GM19467 (cell line): Measurements from ENCODE around the gene VRK2.
"Not testable (repeated sequence)": the region's sequence is repeated elsewhere in the genome, so short reads cannot be mapped to it uniquely, and the experiment has no call there.

Experiments used
- ATAC-seq: cut with Tn5 transposase; IDR thresholded peaks from one replicate; pipeline ENCODE4 v1.9.1; 2021; ENCODE audit warnings: mild to moderate bottlenecking, moderate library complexity; ENCODE audit not compliant: unreplicated experiment

VRK2 gene

DNA sequence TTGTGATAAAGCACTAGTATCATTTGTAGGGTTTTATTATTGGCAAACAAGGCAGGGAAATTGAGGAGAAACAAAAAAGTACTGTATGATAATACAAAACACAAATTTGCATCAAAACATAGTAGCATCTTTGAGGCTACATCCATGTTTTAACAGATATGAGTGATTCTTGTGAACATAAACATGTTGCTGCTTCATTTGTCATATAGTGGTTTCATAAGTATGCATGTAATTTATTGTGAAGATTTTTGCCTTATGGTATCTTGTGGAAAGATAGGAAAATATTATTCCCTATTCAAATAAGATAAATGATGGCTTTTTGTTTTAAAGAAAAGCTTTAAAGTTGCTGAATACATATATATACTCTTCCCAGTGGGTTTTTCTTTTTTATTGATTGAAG, 60.3 kb downstream of the VRK2 start:
- no peak for ATAC-seq

DNA sequence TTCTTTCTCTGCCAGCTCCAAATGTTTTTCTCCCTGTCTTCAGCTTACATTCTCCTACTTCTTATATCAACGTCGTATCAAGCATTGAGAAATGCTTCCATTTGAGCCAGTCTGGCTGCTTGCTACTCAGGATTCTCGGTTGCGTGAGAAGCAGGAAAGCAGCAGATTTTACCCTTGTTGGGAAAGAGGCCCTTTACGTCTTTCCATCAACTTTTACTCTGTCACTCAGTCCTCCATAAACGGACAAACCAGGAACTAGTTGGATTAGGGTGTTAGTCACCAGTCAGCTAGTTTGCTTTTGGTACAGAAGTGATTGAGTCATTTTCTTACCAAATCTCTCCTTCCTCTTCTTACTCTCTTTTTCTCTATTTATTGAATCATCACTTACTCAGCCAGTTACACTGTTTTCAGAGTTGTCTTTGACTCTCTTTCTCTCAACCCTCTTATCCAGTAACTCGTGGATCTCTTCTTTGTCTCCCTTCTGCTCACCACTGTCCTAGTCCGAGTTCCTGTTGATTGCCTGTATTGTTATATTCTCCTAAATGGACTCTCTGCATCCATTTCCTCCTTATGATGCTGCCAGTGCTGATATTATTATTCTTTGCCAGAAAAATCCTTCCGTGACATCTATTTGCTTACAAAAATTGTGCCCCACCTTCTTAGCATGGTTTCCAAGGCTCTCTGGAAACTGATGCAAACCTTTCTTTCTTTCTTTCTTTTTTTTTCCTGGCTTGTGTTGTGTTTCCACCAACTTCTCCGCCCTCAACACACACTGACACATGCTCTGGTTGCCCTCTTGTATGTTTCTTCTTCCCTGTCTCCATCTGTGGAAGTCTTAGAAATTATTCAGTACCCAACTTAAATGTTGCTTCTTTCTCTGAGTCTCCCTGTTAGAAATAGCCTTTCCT, 61.5 kb downstream of the VRK2 start:
- ATAC-seq: no peak

DNA sequence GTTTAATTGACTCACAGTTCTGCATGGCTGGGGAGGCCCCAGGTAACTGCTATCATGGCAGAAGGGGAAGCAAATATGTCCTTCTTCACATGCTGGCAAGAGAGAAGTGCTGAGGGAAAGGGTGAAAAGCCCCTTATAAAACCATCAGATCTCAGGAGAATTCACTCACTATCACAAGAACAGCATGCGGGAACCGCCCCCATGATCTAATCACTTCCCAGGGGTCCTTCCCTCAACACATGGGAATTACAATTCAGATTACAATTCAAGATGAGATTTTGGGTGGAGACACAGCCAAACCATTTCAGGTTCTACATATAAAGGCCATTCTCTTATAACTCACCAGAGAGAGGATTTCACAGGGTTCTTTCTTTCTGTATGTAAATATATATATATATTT, 62.9 kb downstream of the VRK2 start:
- no peak for ATAC-seq

DNA sequence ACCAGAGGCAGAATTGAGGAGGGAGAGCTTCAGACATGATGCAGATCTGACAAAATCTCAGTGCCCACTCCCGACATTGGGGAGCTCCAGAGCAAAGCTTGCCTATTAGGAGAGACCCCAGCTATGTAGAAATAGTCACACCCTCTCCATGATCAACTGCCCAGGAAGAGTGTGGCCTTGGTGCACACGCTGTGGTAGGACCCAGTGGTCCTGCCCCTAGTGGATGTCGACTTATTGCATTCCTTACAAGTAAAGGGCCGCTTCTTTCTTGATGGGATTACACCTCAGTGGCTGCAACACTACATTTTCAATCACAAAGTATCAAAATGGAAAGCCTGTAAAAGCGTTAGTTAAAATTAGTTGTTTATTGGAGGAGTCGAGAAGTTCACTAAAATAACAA, 64.2 kb downstream of the VRK2 start:
- no peak for ATAC-seq

DNA sequence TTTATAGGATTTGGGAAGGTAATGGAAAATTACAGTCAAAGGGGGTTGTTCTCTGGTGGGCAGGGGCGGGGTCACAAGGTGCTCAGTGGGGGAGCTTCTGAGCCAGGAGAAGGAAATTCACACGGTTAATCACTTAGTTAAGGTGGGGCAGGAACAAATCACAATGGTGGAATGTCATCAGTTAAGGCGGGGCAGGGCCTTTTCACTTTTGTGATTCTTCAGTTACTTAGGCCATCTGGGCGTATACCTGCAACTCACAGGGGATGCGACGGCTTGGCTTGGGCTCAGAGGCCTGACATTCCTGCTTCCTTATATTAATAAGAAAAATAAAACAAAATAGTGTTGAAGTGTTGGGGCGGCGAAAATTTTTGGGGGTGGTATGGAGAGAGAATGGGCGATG, 67.0 kb downstream of the VRK2 start:
- not testable (repeated sequence) for ATAC-seq

DNA sequence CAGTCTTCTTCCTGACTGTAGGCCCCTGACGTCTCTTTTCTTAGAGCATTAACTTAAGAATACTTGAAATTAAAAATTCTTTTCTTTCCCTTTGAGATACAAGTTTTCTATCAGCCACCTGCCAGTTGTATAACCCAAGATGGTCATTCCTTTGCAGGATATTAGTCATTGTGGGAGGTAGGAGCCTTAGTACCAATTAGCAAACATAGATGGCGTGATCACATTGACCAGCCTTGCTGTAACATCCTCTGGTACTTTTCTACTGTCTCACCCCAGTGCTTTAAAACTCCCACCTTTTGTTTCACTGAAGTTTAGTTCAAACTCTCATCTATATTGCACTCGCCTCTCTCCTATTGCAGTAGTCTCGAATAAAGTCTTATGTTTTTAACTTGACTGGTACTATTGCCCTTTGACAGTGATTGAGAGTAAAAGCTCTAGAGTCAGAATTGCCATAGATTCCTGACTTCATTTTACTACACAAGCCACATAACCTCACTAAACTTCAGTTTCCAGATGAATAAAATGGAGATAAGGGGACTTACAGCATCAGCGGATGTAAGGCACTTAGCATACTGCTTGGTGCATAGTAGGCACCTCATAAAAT, 74.1 kb downstream of the VRK2 start:
- ATAC-seq: no peak

DNA sequence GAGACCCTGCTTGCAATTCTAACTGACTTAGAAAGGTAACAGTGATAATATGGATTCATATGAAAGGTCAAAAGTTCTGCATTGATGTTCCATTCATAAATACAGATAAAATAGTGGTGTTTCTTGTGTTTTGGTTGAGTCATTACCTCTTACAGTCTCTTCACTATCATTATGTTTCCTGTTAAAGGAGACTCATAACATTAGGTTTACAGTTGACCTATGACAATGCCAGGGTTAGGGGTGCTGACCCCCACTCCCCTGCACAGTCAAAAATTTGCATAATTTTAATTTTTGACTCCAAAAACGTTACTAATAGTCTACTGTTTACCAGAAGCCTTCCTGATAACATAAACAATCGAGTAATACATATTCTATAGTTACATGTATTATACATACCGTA, 75.4 kb downstream of the VRK2 start:
- ATAC-seq: no peak

DNA sequence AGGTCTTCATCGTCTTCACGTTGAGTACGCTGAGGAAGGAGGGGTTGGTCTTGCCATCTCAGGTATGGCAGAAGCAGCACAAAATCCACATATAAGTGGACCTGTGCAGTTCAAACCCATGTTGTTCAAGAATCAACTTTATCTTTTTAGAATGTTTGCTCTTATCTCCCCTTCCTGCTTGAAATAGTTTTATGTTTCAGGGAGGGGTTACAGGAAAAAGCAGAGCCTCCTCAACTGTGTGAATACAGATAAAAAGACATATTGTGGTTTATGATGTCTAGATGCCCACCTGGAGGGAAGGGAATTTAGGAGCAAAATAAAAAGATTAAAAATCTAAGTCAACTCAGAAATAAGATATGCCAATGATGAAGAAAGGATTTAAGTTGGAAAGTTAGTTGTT, 75.9 kb downstream of the VRK2 start:
- no peak for ATAC-seq

DNA sequence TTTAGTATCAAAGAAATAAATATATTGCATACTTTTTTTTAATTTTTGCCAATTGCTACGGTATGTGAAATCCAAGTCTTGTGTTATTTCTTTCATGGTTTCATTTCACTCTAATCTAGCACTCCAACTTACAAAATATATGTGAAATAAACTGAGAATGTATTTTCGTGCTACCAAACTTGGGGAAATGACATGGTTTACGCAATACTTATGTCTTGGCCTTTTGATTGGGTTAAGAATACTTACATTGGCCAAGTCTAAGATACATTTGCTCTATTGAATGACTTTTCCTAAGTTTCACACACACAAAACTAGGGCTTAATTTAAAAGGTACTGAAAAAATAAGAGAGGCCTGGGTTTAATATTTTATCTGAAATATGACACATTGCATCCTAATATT, 80.5 kb downstream of the VRK2 start:
- ATAC-seq: no peak

DNA sequence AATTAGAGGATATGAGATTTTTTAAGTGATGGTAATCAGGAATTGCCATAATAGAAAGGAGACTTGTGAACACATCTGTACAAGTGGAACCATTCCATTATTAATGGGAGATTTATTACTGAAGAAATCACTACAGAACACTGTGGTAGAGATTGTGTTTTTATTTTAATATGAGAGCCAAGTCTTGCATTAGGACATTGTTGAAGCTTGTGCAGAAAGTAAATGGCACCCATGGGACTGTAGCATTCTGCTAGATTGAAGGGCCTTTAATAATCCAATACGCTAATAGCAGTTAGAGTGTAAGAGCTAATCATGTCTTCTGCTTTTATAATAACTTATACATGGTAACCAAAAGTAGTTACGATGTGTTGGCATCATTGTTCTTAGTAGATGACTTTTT, 83.6 kb downstream of the VRK2 start:
- no peak for ATAC-seq

DNA sequence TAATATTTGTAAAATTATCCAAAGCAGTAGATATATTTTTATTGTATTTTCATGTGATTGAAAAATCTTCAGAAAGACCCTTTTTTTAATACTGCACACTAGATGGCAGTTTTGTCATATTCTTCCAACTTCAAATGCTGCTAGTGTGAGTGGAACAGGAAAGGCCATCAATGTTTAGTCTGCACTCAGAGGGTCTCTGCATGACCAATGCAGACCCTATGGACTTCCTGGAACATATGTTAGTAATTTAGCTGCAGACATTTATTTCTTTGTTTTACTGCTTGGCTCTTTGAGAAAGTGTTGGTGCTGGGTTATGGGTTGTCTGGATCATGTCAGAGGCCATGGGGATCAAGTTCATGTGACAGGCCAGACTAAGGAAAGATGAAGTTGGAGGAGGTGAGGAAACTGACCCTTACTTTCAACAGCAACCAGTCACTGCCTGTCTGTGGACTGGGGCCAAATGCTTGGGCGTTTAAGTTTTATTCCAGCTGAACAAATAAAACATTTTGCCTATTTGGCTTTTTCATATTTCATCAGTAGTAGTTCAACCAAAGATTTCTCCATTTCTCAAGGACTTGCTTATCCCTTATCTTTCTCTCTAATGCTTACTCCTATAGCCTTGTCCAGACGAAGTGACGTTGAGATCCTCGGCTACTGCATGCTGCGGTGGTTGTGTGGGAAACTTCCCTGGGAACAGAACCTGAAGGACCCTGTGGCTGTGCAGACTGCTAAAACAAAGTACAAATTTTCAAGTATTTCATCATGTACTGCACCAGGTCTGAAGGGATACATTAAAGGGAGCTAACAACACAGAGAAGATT, 84.8 kb downstream of the VRK2 start:
- ATAC-seq: no peak

DNA sequence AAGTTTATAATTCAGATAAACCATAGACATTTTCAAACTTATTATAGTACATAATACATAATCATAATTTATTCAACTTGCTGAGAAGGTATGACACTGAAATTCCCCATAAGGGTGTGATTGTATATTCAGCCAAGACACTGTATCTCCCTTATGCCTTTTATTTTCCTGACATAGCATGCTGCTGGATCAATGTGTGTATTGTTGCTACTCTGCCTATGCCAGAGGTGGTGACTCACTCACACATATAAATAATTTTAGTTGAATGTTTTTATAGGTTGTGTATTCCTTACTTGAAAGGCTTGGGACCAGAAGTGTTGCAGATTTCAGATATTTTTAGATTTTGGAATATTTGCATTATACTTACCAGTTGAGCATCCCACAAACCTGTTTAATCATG, 86.8 kb downstream of the VRK2 start:
- no peak for ATAC-seq

DNA sequence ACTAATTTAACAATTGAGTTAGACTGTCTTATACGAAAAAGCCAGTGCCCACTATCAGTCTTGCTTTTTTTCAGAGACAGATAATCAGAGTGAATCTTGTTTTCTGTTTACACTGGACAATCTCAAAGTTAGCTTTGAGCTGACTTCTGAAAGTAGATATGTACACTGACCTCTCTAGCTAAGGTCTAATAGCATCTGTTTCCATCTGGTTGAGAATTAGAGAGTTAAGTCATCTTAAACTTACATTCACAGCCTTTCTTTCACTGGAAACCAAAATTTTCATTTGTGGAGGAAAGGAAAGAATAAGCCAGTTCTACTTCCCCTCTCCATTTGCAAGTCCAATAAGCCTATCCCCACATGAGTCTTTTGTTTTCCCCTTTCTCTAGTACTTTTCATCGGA, 89.3 kb downstream of the VRK2 start:
- ATAC-seq: no peak

DNA sequence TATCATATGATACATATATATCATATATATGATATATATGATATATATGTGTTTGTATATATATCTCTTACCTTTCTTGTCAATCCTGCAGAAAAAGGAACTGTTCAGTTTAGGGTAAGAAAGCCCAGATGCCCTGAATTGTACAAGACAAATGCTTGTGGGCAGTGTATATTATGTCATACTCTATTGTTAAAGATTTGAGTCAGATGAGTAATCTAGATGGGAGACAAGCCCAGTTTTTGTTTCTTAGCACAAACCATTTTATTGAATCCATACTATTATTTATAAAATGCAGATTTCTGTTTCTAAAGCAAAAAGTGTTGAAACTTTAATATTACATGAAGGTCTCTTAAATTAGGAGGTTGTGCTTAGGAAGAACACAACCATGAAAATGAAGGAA, 90.6 kb downstream of the VRK2 start:
- ATAC-seq: no peak

DNA sequence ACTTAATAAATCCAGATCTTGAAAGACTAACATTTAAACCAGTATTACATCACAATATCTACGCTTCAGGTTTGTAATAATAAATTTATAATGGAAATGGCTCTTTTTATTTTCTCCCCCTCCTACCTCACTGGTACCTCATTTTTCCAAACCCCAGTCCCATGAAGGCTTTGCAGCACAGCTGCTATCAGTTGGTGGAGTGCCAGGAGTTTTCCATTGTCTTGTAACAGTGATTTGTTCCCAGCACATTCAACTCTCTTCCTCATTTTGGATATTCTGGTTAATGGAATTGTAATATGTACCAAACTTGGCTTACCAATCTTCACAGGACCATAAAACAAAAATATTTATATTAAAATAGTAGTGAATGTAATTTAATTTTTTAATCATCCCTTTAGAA, 91.2 kb downstream of the VRK2 start:
- ATAC-seq: no peak

DNA sequence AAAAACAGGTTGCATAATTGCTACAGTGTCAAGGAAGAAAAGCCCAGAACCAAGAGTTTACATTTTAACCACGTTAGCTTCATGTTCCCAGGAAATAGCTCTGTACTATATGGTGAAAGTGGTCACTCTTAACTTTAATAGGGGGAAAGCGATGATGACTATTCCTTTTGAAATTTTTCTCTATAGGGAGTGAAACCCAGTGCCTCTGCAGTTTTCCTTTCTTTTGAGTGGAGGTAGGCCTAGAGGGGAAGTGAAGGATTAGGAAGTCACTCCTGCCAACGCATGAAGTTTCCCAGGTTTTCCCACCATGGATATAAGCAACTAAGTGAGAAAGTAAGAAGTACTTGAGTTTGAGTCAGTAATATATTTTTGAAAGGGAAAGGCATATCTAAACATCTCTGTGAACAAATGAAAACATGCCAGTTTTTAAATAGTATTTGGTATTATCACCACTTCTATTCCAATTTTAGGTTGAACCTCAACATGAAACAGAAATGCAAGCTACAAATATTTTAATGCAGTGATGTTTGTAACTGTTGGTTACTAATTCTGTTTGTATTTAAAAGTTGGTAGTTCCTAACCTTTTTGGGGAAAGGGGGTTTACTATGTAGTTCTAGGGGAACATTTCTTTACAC, 91.9 kb downstream of the VRK2 start:
- ATAC-seq: no peak

DNA sequence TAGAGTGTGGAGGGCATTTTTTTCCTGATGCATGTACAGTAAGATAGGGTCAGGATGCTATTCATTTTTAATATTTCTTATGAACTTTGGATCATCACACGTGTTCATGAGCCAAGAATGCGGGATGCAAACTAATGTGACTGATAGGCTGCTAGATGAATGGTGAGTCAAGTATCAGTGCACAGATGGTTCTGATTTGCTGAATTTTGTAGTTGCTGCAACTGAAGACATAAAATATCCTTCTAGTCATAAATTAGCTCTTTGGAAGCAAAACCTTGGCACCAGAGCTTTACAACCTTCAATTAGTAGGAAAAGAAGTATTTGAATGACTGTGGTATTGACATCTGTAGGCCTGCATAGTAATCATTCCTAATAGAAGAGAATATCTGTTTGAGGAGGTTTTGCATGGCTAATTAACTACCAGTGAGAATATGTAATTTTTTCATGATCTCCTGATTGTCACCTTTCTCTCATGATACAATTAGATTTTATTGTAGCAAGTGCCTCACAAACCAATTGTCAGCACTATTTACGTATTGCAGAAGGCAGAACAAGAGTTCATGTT, 94.0 kb downstream of the VRK2 start:
- ATAC-seq: no peak

DNA sequence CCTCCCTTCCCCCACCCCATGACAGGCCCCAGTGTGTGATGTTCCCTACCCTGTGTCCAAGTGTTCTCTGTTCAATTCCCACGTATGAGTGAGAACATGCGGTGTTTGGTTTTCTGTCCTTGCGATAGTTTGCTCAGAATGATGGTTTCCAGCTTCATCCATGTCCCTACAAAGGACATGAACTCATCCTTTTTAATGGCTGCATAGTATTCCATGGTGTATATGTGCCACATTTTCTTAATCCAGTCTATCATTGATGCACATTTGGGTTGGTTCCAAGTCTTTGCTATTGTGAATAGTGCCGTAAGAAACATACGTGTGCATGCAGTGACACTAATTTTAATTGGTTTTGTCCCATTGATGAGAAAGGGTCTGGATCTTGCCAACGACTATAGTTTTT, 99.2 kb downstream of the VRK2 start:
- not testable (repeated sequence) for ATAC-seq

DNA sequence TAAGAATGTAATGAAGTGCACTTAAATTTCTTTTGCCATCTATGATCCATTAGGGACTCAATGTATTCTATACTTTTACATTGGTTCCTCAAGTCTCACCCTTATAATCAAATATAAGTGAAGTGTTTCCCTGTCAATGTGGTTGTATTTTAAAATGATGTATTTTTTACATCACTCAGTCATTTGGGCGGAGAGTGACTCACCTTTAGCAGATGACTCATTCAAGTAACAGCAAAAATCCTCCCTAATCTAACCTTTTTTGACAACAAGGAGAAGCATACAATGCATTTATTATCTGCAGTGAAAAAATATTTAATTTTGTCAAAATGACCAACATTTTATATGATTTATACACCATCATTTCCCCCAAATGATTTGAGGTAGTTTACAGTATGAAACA, 100.1 kb downstream of the VRK2 start:
- no peak for ATAC-seq

DNA sequence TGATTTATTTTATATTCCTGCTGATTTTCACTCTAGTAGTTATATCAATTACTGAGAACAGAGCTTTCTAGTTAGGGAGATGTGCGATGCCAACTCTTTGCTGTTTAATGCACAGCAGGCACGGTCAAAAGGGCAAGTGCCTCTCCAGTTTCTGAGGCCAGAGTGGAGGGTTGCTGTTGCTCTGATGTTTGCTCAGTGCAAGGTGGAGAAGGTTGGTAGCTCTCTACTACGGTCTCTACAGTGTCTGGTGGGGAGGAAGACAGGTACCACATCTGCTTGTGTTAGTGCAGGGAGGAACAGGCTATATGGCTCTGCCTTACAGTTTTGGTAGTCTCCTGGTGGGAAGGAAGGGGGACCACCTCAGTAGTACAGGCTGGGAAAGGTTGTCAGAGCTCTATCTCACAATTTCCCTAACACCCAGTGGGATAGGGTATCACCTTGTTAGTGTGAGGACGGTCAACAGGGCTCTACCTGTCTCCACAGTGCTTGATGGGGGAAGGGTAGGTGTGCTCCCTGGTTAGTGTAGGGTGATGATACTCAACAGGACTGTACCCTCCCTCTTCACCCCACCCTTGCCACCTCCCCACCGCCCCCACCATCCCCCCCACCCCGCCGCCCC, 108.7 kb downstream of the VRK2 start:
- ATAC-seq: no peak

DNA sequence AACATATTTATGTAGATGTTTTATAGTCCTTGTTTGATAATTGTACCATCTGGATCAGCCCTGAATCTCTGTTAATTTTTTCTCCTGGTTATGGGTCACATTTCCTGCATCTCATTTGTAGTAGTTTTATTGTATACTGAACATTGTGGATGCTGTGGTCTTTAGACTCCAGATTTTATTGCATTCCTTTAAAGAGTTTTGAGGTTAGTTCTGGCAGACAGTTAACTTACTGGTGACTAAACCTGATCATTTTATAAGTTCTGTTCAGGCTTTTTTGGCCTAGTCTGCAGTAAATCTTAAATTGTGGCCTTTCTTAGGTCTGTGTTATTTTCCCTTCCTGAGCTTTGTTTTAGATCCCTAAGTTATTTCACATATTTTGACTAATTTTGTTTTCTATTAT, 110.2 kb downstream of the VRK2 start:
- no peak for ATAC-seq
